Measurements from ENCODE around the gene ATG16L1.

Gene ATG16L1

DNA sequence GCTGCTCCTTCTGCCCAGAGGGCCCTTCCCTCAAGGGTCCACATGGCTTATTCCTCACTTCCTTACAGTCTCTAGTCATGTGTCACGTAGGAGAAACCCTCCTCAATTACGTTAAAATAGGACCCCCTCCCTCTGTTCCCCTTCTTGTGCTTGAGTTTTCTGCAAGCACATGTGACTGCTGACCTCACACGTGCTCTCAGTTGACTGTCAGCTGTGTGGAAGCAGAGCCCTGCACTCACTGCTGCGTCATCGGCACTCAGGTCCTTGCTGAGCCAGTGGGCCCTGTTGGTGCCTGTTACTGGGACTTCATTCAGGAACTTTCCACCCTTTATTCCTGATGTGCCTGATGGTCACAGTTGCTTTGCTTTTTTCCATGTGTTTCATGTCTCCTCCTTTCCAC, 11.1 kb downstream of the ATG16L1 start:
- H4K20me1 ChIP-seq (ENCODE audit: insufficient read depth) = 0 out of 2 replicates have a peak, but pooled peaks cover 3% of the 10 kb centered on the region
- TF ChIP-seq, protein P1, sequence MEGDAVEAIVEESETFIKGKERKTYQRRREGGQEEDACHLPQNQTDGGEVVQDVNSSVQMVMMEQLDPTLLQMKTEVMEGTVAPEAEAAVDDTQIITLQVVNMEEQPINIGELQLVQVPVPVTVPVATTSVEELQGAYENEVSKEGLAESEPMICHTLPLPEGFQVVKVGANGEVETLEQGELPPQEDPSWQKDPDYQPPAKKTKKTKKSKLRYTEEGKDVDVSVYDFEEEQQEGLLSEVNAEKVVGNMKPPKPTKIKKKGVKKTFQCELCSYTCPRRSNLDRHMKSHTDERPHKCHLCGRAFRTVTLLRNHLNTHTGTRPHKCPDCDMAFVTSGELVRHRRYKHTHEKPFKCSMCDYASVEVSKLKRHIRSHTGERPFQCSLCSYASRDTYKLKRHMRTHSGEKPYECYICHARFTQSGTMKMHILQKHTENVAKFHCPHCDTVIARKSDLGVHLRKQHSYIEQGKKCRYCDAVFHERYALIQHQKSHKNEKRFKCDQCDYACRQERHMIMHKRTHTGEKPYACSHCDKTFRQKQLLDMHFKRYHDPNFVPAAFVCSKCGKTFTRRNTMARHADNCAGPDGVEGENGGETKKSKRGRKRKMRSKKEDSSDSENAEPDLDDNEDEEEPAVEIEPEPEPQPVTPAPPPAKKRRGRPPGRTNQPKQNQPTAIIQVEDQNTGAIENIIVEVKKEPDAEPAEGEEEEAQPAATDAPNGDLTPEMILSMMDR (conservative IDR thresholded peaks at IDR 0.05; ENCODE audit: low read depth, low read length) = no peak
- H3K4me2 ChIP-seq = no peak overlapping the region
- no peaks in the 10 kb centered on the region for H3K27me3 ChIP-seq (ENCODE audit: insufficient read depth, low read depth)
- H3K4me1 ChIP-seq (ENCODE audit: low read depth, poor library complexity, severe bottlenecking) = no peaks in the 10 kb centered on the region
- peaks cover 5% of the 10 kb centered on the region; the same call in 1 of the 2 replicates for H3K79me2 ChIP-seq (ENCODE audit: insufficient read depth, low read depth)
- no peak overlapping the region for H3K4me3 ChIP-seq (IDR thresholded peaks at IDR 0.05; ENCODE audit: insufficient read depth, low read depth, low read length)
- H2AFZ ChIP-seq (ENCODE audit: low read depth) = no peak overlapping the region
- H3K27ac ChIP-seq = no peak overlapping the region
- H3K36me3 ChIP-seq (ENCODE audit: insufficient read depth) = peaks cover 11% of the 10 kb centered on the region; the same call in 1 of the 2 replicates
- H3K9ac ChIP-seq = no peak overlapping the region

DNA sequence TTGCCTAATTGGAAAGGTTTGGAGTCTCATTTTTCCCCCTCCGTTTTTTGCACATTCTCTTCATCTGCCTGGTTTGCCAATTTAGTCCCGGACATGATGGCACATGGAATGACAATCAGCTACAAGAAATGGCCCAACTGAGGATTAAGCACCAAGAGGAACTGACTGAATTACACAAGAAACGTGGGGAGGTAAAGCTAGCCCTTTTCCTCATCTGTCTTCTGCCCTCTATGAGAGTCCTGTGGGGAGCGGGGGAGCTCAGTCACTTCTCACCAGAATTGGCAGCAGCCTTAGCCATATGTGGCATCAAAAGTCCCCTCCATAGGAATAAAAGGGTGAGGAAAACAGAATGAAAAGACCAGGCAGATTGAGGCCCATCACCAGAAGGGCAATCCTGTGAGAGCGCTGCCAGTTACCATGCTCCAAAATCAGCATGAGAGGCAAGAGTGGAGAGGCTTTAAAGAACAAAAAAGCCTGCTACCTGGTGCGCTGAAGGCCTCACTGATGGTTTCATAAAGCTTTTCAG, 11.6 kb downstream of the ATG16L1 start:
- TF ChIP-seq, protein P1 (conservative IDR thresholded peaks at IDR 0.05; ENCODE audit: low read depth, low read length) = no peak
- Histone ChIP-seq H3K27me3 (ENCODE audit: insufficient read depth, low read depth) (no peaks in the 10 kb centered on the region), H4K20me1 (ENCODE audit: insufficient read depth) (0 out of 2 replicates have a peak, but pooled peaks cover 2% of the 10 kb centered on the region)

DNA sequence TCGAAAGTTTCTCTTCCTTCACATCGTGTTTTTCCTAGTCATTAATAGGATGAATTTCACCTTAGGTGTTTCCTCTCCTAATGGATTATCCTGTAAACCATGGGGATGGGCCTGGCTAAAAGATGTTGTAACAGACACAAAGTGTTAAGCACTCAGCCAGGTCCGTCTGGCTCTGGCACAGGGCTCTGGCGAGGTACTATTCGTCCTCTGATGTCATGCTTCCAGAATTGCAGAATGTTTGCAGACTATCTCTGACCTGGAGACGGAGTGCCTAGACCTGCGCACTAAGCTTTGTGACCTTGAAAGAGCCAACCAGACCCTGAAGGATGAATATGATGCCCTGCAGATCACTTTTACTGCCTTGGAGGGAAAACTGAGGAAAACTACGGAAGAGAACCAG, 13.2 kb downstream of the ATG16L1 start:
- Histone ChIP-seq H3K36me3 (ENCODE audit: insufficient read depth) (peaks cover 11% of the 10 kb centered on the region; the same call in 1 of the 2 replicates), H3K27me3 (ENCODE audit: insufficient read depth, low read depth) (no peaks in the 10 kb centered on the region), H3K79me2 (ENCODE audit: insufficient read depth, low read depth) (peaks cover 3% of the 10 kb centered on the region; the same call in 1 of the 2 replicates), H3K4me2 (no peak overlapping the region), H3K4me3 (IDR thresholded peaks at IDR 0.05; ENCODE audit: insufficient read depth, low read depth, low read length) (no peak overlapping the region), H4K20me1 (ENCODE audit: insufficient read depth) (no peaks in the 10 kb centered on the region), H3K4me1 (ENCODE audit: low read depth, poor library complexity, severe bottlenecking) (no peaks in the 10 kb centered on the region), H3K27ac (no peak overlapping the region), H2AFZ (ENCODE audit: low read depth) (no peak overlapping the region), H3K9ac (no peak overlapping the region)
- TF ChIP-seq, protein P1 (conservative IDR thresholded peaks at IDR 0.05; ENCODE audit: low read depth, low read length) = no peak

More for the DNA sequence above, 11.6 kb downstream of the ATG16L1 start:
- Histone ChIP-seq H2AFZ (ENCODE audit: low read depth) (no peak overlapping the region), H3K4me1 (ENCODE audit: low read depth, poor library complexity, severe bottlenecking) (no peaks in the 10 kb centered on the region), H3K4me2 (no peak overlapping the region), H3K4me3 (IDR thresholded peaks at IDR 0.05; ENCODE audit: insufficient read depth, low read depth, low read length) (no peak overlapping the region), H3K27ac (no peak overlapping the region), H3K79me2 (ENCODE audit: insufficient read depth, low read depth) (peaks cover 5% of the 10 kb centered on the region; the same call in 1 of the 2 replicates), H3K36me3 (ENCODE audit: insufficient read depth) (peaks cover 11% of the 10 kb centered on the region; the same call in 1 of the 2 replicates), H3K9ac (no peak overlapping the region)

DNA sequence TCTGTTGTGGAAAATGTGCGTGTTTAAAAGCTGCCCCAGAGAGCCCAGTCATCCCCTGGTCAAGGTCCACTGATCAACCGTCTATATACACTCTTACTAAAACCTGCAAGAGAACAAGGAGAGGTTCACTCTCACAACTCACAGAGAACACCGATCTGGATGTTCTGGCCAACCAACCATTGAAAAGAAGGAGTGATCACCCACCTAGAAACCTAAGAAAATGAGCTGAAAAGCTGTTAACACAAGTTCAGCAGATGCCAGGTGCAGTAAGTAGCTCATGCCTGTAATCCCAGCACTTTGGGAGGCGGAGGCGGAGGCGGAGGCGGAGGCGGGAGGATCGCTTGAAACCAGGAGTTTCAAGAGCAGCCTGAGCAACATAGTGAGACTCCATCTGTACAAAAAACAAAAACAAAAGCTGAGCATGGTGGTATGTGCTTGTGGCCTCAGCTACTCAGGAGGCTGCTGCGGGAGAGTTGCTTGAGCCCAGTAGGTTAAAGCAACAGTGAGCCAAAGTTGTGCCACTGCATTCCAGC, 14.5 kb downstream of the ATG16L1 start:
- Histone ChIP-seq H3K4me1 (ENCODE audit: low read depth, poor library complexity, severe bottlenecking) (no peaks in the 10 kb centered on the region), H3K36me3 (ENCODE audit: insufficient read depth) (peaks cover 11% of the 10 kb centered on the region; the same call in 1 of the 2 replicates), H3K4me3 (IDR thresholded peaks at IDR 0.05; ENCODE audit: insufficient read depth, low read depth, low read length) (no peak overlapping the region), H4K20me1 (ENCODE audit: insufficient read depth) (no peaks in the 10 kb centered on the region), H3K27me3 (ENCODE audit: insufficient read depth, low read depth) (no peaks in the 10 kb centered on the region), H2AFZ (ENCODE audit: low read depth) (no peak overlapping the region), H3K79me2 (ENCODE audit: insufficient read depth, low read depth) (no peaks in the 10 kb centered on the region), H3K27ac (no peak overlapping the region), H3K4me2 (no peak overlapping the region), H3K9ac (no peak overlapping the region)
- TF ChIP-seq, protein P1 (conservative IDR thresholded peaks at IDR 0.05; ENCODE audit: low read depth, low read length) = no peak

Data from KMS-11 (cell line).